GM10847 (cell line): ENCODE measurements around the gene MIR17HG.

ENCODE experiments used
- POLR2A ChIP-seq: IDR thresholded peaks from 2 replicates; pipeline ENCODE4 v1.6.1; 2011; ENCODE audit not compliant: insufficient read length; ENCODE audit errors: extremely low read depth

Gene MIR17HG

DNA sequence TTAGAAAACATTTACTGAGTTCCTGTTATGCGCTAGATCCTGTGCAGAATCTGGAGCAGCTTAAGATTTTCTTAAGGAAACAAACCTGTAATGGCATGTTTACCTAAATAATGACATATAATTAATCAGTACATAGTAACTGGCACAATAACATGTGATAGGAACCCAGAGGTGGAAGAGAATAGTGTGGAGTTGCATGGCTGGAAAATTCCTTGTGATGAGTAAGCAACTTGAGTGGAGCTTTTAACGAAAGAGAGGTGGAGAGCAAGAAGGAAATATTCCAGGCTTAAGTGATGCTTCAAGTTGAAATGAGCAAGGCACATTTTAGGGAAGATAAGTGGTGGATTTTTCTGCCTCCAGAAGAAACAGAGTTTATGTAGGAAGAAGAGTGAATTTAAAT is 41.7 kb downstream of the MIR17HG start:
- no peak for TF ChIP-seq POLR2A

DNA sequence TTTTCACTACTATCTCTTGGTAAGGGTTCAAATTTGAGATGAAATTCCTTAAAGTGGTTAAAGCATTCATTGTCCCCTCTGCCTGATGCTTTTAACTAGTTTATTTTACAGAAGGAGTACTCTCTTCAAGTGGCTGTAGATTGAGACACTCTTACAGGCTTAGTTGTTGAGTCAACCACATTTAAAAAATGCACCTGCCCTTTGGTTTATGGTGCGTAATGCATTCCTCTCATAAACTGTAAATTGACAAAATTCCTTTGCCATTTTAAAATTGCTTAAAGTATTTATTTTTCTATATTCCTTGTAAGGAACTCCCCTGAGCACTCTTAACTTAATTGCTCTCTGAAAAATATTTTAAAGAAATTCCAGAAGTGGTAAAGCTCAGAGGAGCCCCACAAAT is 50.1 kb downstream of the MIR17HG start:
- TF ChIP-seq POLR2A: no peak

DNA sequence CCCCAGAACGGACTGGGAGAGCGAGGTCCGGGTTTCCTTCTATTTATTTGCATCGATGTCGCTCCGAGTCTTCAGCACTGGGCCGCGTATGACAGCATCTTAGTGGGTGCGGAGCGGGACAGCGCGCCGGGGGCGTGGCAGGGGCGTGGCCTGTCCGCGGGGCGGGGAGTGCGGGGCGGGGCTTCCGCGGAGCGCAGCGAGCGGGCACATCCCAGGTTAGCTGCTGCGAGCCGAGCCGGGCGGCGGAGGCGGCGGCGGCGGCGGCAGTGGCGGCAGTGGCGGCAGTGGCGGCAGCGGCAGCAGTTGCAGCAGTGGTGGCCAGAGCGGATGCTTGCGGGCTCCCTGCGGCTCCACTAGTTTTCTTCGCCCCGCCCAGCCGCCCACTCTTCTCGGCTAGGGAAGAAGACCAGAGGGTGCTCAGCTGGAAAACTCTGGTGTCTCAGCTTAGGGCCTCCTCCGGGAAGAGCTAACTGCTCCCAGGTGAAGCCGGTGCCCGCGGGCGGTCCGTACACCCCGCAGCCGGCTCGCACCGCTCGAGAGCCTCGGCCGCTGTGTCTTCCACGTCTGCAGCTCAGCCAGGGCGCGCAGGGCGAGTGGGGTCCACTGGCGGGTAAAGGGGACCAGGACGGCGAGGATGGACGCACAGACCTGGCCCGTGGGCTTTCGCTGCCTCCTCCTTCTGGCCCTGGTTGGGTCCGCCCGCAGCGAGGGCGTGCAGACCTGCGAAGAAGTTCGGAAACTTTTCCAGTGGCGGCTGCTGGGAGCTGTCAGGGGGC is 51.1 kb downstream of the MIR17HG start, which contains the start of gene GPC5:
TSS of gene GPC5 (plus strand) at position 209 of the 776 bp plus-strand sequence.
- no peak for TF ChIP-seq POLR2A

DNA sequence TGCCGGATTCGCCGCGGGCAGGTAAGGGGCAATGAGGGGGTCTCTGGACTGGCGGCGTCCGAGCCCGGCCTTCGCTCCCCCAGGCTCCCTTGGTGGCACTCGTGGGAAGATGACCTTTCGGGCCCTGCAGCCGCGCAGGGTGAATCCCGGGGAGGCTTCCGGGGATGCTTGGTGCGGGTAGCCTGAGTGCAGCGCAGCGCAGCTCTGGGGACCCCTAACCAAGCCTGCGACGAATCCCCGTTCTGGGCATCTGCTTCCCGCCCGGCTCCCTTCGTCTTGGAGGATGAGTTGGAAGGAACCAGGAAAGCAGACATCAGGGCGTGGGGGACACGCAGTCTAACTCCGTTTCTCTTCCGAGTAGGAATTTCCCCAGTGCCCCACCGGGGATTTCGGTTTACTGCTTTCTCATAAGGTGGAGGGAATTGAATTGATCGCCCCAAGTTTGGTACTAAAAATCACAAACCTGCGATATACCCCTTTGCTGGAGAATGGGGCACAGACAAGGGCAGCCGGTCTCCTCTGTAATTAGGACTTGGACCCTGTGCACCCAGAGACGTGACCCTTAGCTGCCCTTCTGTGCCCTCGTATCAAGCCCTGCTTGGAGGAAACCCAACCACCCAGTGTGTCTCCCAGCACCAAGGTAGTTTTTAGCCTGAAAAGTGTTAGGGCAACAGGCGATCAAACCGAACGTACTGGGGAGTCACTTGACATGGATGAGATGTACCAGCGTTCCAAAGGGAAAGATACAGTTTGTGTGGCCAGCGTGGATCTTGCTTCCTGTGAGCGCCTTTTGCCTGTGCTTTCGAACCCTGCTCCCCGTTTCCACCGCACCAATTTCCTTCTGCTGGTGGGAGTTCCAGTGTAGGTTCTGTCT is 51.9 kb downstream of the MIR17HG start:
- no peak for TF ChIP-seq POLR2A

DNA sequence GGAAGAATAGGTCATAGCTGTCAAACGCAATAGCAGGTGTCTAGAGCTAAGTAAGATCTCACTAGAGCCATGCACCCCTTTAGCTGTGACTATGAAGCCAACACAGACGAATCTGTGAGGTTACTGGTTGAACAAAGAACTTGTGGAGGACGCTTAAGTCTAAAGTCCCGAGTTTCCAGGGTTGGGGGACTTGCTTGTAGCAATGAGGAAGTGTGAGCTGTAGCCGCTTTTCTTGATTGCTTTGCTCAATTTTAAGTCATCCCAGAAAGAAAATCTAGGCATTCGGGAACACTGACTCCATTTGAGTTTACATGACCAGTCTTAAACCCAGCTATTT is 52.5 kb downstream of the MIR17HG start:
- no peak for TF ChIP-seq POLR2A

DNA sequence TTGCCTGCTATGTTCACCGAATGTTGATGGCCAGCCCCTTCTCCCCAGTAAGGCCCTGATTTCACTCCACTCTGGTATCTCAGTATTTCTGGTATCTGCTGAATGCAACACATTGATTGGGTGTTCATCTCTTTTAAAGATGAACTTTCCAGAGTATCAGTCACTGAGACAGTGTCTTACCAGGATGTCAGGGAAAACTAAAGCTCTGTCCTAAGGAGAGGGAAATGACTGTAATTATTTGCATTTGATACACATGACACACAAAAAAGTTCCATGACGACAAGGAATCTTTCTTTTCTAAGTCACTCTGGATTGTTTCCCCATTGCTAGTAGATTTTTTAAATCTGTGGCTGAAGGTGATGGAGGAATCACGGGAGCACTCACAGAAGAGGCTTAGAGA is 53.2 kb downstream of the MIR17HG start:
- no peak for TF ChIP-seq POLR2A

DNA sequence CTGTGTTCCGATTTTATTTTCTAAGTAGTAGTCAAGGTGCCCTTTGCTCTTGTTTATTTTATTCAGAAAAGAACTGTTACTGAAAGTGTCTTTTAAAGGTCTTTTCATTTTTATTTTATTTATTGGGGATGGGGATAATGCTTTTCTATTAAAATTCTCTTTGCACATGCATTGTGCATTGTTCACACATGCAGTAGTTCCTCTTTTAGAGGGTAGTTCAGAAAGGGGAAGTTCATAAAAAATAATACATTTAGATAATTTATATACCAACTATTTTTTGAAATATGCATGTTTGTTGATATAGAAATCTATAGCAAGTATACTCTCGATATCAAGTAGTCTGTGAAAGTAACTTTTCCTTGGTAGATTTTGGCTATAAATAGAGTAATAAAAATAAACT is 54.4 kb downstream of the MIR17HG start:
- no peak for TF ChIP-seq POLR2A
